ENCODE results near the gene OR1K1.

The OR1K1 gene, protein sequence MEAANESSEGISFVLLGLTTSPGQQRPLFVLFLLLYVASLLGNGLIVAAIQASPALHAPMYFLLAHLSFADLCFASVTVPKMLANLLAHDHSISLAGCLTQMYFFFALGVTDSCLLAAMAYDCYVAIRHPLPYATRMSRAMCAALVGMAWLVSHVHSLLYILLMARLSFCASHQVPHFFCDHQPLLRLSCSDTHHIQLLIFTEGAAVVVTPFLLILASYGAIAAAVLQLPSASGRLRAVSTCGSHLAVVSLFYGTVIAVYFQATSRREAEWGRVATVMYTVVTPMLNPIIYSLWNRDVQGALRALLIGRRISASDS

DNA sequence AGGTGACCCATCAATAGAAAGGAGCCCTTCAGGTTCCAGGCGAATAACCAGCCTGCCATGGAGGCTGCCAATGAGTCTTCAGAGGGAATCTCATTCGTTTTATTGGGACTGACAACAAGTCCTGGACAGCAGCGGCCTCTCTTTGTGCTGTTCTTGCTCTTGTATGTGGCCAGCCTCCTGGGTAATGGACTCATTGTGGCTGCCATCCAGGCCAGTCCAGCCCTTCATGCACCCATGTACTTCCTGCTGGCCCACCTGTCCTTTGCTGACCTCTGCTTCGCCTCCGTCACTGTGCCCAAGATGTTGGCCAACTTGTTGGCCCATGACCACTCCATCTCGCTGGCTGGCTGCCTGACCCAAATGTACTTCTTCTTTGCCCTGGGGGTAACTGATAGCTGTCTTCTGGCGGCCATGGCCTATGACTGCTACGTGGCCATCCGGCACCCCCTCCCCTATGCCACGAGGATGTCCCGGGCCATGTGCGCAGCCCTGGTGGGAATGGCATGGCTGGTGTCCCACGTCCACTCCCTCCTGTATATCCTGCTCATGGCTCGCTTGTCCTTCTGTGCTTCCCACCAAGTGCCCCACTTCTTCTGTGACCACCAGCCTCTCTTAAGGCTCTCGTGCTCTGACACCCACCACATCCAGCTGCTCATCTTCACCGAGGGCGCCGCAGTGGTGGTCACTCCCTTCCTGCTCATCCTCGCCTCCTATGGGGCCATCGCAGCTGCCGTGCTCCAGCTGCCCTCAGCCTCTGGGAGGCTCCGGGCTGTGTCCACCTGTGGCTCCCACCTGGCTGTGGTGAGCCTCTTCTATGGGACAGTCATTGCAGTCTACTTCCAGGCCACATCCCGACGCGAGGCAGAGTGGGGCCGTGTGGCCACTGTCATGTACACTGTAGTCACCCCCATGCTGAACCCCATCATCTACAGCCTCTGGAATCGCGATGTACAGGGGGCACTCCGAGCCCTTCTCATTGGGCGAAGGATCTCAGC is at the start of gene OR1K1:
Gene OR1K1 (plus strand): TSS at position 58 of the 995 bp plus-strand sequence. CDS start 0 bp downstream, at position 58.
- DNase-seq, result no peak

GRCh38 chr9:122754825-122755224 is 45.1 kb upstream of the OR1K1 start:
- no peak for DNase-seq

- DNase-seq, result no peak
These were observed 32.1 kb upstream of the OR1K1 start for GRCh38 chr9:122767817-122768216.

DNA sequence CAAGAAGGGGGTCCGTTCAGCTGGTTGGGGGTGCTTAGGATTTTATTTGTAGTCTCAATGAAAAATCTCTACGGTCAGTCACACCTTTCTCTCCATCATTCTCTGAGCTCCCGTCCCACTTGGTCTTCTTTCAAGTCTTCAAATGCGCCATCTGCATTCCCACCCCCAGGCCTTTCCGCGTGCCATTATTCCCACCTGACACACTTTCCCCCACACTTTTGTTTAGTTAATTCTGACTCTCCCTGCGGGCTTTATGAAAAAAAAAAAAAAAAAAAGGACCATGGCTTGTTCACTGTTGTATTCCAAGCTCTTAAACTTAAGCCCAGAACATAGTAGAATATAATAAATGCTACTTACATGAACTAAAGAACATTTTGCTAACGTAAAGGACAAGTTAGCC is 22.9 kb upstream of the OR1K1 start:
- no peak for DNase-seq

GRCh38 chr9:122777935-122778627 is 21.8 kb upstream of the OR1K1 start:
- no peak for DNase-seq

DNA sequence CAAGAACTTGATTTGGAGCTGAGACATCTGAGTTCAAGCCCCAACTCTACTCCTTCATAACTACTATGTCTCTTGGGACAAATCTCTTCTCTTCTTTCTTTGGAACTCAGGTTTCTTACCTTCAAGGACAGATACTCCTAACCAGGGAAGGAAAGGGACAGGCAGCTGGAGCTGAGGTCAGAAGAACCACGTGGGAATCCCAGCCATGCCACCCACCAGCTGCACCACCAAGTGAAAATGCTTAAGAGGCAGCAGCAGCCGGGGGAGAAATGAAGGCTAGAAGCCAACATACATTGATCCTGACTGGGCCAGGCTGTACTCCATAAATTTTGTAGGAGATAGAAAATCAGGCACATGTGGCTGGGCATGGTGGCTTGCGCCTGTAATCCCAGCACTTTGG is 20.7 kb upstream of the OR1K1 start:
- no peak for DNase-seq

- DNase-seq, result no peak
These were observed 19.9 kb upstream of the OR1K1 start for GRCh38 chr9:122780026-122780425.

GRCh38 chr9:122781671-122782070 is 18.3 kb upstream of the OR1K1 start:
- DNase-seq, result no peak

DNA sequence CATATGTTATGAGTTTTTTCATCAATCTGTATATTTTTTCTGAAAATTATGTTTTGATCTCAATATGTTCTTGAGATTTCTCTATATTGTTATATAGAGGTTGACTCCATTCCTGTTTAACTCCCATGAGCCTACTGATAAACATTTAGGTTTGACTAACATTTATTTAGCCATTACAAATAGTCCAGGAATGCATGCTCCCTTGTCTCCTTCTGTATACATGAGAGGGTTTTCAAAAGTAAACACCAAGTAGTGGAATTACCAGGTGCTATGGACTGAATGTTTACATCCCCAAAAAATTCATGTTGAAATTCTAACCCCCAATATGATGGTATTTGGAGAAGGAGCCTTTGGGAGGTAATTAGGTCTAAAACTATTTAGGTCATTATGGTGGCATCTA is 14.7 kb upstream of the OR1K1 start:
- no peak for DNase-seq

GRCh38 chr9:122786338-122786737 is 13.6 kb upstream of the OR1K1 start:
- no peak for DNase-seq

DNA sequence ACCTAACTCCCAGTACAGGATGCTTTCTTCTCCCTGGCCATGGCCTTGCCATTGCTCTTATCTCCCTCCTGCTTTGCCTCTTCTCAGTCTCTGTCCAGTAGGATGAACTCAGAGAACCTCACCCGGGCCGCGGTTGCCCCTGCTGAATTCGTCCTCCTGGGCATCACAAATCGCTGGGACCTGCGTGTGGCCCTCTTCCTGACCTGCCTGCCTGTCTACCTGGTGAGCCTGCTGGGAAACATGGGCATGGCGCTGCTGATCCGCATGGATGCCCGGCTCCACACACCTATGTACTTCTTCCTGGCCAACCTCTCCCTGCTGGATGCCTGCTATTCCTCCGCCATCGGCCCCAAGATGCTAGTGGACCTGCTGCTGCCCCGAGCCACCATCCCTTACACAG is 11.1 kb upstream of the OR1K1 start, which contains the start of gene OR5C1:
Gene OR5C1 (plus strand): TSS at position 103 of the 400 bp plus-strand sequence. CDS start 0 bp downstream, at position 103.
- no peak for DNase-seq

- DNase-seq, result no peak
These were observed 10.5 kb upstream of the OR1K1 start for GRCh38 chr9:122789256-122790046.

DNA sequence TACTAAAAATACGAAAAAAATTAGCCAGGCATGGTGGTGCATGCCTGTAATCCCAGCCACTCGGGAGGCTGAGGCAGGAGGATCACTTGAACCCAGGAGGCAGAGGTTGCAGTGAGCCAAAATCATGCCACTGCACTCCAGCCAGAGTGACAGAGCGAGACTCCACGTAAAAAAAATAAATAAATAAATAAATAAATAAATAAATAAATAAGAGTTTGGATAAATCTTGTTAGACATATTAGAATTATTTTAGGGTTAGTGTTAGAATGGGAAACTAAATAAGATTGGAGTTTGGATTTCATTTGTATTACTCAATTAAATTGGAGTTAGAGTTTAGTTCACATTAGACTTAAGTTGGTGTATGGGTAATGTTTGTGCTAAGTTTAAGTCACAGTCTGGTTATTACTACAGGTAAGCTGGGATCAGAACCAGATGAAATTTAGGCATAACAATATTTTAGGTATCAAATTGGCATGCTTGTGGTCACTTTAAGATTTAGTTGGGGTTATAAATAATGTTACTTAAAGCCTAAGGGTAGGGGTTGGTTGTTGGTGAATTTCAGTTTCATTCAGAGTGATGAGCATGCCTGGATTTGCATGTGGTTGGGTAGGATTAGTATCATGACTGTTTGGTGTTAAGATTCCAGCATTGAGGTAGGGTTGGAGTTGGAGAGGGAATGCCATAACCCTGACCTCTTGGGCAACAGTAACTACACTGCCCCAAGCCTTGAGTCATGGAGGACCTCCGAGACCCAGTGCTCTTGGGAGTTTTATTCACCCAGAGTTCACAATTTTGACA is 7.9 kb upstream of the OR1K1 start:
- DNase-seq, result no peak

GRCh38 chr9:122797316-122798063 is 2.4 kb upstream of the OR1K1 start:
- peak in 1 of 2 experiments; percentile 21 for DNase-seq

GRCh38 chr9:122806661-122807060 is 6.7 kb downstream of the OR1K1 start:
- DNase-seq, result no peak

DNA sequence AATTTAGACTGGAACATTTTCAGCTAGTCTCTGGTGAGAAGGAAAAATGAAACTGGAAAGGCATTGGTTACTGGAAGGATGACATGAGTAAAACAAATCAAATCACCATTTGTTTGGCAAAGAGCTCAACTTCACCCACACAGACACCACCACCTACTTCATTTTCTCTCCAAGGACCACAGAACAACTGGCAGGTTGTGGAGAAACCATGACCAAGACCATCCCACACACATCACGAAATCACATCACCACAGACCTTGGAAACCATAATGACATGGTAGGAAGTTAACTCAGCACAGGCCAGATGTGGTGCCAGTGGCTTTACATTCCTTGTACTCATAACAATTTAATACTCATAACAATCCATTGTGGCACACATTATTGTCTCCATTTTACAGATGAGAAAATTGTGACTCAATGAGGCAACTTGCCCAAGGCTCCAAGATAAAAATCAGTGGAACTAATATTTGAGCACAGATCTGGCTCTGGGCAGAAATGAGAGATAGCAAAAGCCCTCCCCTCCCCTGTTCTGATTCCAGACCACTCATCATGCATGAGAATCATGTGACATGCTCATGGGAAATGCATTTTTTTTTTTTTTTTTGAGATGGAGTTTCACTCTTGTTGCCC is 7.5 kb downstream of the OR1K1 start:
- no peak for DNase-seq

DNA sequence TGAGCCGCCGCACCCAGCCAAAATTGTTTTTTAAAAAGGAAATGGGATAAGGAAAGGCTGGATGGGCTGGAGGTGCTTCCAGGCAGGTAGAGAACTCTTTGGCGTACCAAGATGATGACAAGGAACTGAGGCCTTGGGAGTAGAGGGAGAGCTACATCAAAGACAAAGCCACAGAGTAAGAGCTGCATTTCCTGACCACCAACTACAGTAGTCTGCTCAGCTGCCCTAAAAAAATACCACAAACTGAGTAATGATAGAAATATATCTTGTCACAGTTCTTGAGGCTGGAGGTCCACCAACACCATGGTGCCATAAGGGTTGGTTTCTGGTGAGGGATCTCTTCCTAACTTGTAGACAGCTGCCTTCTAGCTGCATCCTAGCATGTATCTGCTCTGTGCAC is 8.2 kb downstream of the OR1K1 start:
- DNase-seq, result no peak

GRCh38 chr9:122809261-122809660 is 9.3 kb downstream of the OR1K1 start:
- peak; percentile 36 to 54 for DNase-seq

GRCh38 chr9:122810306-122810946 is 10.5 kb downstream of the OR1K1 start:
- peak; percentile 57 to 82 for DNase-seq

DNA sequence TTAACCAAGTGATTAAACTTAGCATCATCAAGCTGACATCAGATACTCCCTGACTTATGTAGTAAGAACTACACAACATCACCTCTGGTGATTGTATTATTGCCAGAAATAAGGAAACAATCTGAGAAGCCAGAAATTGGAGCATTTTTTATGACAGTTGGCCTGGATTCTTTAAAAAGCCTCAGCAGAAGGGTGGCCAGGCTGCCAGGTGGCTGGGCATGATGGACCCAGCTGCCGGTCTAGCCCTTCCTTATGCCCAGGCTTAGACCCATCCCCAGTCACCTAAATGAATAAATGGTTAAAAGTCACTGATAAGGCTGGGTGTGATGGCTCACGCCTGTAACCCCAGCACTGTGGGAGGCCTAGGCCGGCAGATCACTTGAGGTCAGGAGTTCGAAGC is 12.8 kb downstream of the OR1K1 start:
- no peak for DNase-seq
